ENCODE data around the gene FIGLA.

GRCh38 chr2:70746094-70746974 lies 44.1 kb downstream of the FIGLA start:
- no peak for TF ChIP-seq POLR2A (IDR thresholded peaks at IDR 0.05)
- TF ChIP-seq CTCF (IDR thresholded peaks at IDR 0.05): no peak
